ENCODE data around the gene BLTP3B.
"Not testable (repeated sequence)": the region's sequence is repeated elsewhere in the genome, so short reads cannot be mapped to it uniquely, and the experiment has no call there.

Gene BLTP3B

GRCh38 chr12:100185361-100185894 is 42.8 kb upstream of the BLTP3B start:
- TF ChIP-seq CTCF (IDR thresholded peaks at IDR 0.05) (no peak), ZFX (IDR thresholded peaks at IDR 0.05; ENCODE audit: borderline replicate concordance) (no peak)
- no peak overlapping the region for H3K27ac ChIP-seq

- no peak overlapping the region for H3K27ac ChIP-seq
- TF ChIP-seq CTCF (IDR thresholded peaks at IDR 0.05) (no peak), ZFX (IDR thresholded peaks at IDR 0.05; ENCODE audit: borderline replicate concordance) (no peak)
Observed at GRCh38 chr12:100184549-100185145, 42.0 kb upstream of the BLTP3B start.

GRCh38 chr12:100179252-100179651 is 36.6 kb upstream of the BLTP3B start:
- TF ChIP-seq ZFX (IDR thresholded peaks at IDR 0.05; ENCODE audit: borderline replicate concordance) (no peak), CTCF (IDR thresholded peaks at IDR 0.05) (no peak)
- no peak overlapping the region for H3K27ac ChIP-seq

- H3K27ac ChIP-seq: not testable (repeated sequence)
Observed at GRCh38 chr12:100176493-100176892, 33.8 kb upstream of the BLTP3B start.

- H3K27ac ChIP-seq: no peak overlapping the region
- TF ChIP-seq ZFX (IDR thresholded peaks at IDR 0.05; ENCODE audit: borderline replicate concordance): no peak
- TF ChIP-seq CTCF (IDR thresholded peaks at IDR 0.05): no peak
Observed at GRCh38 chr12:100174495-100174894, 31.8 kb upstream of the BLTP3B start.

- no peak for TF ChIP-seq CTCF (IDR thresholded peaks at IDR 0.05)
- no peak for TF ChIP-seq ZFX (IDR thresholded peaks at IDR 0.05; ENCODE audit: borderline replicate concordance)
- H3K27ac ChIP-seq: no peak overlapping the region
Observed at GRCh38 chr12:100173111-100173510, 30.4 kb upstream of the BLTP3B start.

- H3K27ac ChIP-seq: no peak overlapping the region
- TF ChIP-seq ZFX (IDR thresholded peaks at IDR 0.05; ENCODE audit: borderline replicate concordance) (no peak), CTCF (IDR thresholded peaks at IDR 0.05) (no peak)
Observed at GRCh38 chr12:100171248-100171647, 28.6 kb upstream of the BLTP3B start.

Measured in 22Rv1 (cell line).